ENCODE data around the gene BAG2. TPM values are rescaled to one million over a fixed set of nuclear protein-coding genes. Genes with fewer than 3 reads are reported as not detected.

Gene BAG2
- total and polyA plus RNA-seq, 5 donors: 10.1 to 17.8 (median 15.3) TPM

- DNase-seq (no peak), ATAC-seq (no peak)
- intact Hi-C loops (cut with DNase I): loop anchor here in 1 of 4 donors (10.0 kb wide), 1 partner anchor 92 kb away; the partner anchor contains the start of gene PRIM2
- Histone ChIP-seq H3K9me3 (ENCODE audit: control insufficient read depth, low read length) (no peaks in the 10 kb centered on the region), H3K27me3 (ENCODE audit: control insufficient read depth, insufficient read depth) (no peaks in the 10 kb centered on the region), H3K4me1 (ENCODE audit: control insufficient read depth, insufficient read depth, low read length) (no peaks in the 10 kb centered on the region), H3K27ac (ENCODE audit: low read length) (no peak overlapping the region), H3K4me3 (ENCODE audit: low read length) (peak overlapping the region; percentile 77)
- WGBS: 30% methylated on average over 5 of the region's 5 CpGs
Observed at GRCh38 chr6:57222743-57223077, 50.6 kb downstream of the BAG2 start.

GRCh38 chr6:57224769-57225515 lies 52.8 kb downstream of the BAG2 start:
- no peak overlapping the region for H3K27ac ChIP-seq (ENCODE audit: low read length)
- no peaks in the 10 kb centered on the region for H3K4me1 ChIP-seq (ENCODE audit: control insufficient read depth, insufficient read depth, low read length)
- intact Hi-C loops (cut with DNase I): loop anchor here in 1 of 4 donors (10.0 kb wide), 1 partner anchor 90 kb away; the partner anchor contains the start of gene PRIM2
- DNase-seq (no peak), ATAC-seq (no peak)
- H3K9me3 ChIP-seq (ENCODE audit: control insufficient read depth, low read length): no peaks in the 10 kb centered on the region
- H3K4me3 ChIP-seq (ENCODE audit: low read length): no peak overlapping the region
- no peaks in the 10 kb centered on the region for H3K27me3 ChIP-seq (ENCODE audit: control insufficient read depth, insufficient read depth)
- WGBS: 60% methylated on average over 1 of the region's 1 CpG

- H3K4me3 ChIP-seq (ENCODE audit: low read length): no peak overlapping the region
- H3K27me3 ChIP-seq (ENCODE audit: control insufficient read depth, insufficient read depth): no peaks in the 10 kb centered on the region
- DNase-seq (no peak), ATAC-seq (no peak)
- no peaks in the 10 kb centered on the region for H3K9me3 ChIP-seq (ENCODE audit: control insufficient read depth, low read length)
- H3K4me1 ChIP-seq (ENCODE audit: control insufficient read depth, insufficient read depth, low read length): no peaks in the 10 kb centered on the region
- WGBS: 63% methylated on average over 2 of the region's 2 CpGs
- intact Hi-C loops (cut with DNase I): loop anchor here in 1 of 4 donors (10.0 kb wide), 1 partner anchor 89 kb away; the partner anchor contains the start of gene PRIM2
- H3K27ac ChIP-seq (ENCODE audit: low read length): no peak overlapping the region
Observed at GRCh38 chr6:57226221-57226620, 54.1 kb downstream of the BAG2 start.

Other genes with a start within 250 kb of the BAG2 start
- 1 to 10 TPM; 1.1 to 2.4 (median 1.8) TPM for gene BEND6, start 217.2 kb upstream of the BAG2 start, total RNA-seq
- gene BEND6, start 217.2 kb upstream of the BAG2 start, polyA plus RNA-seq: 0.70 TPM
- 10 to 100 TPM in 1 of 4 donors, 1 to 10 TPM in 3; 6.3 to 10.3 (median 9.1) TPM for gene KIAA1586, start 125.6 kb upstream of the BAG2 start, total RNA-seq
- 3.1 TPM for gene KIAA1586, start 125.6 kb upstream of the BAG2 start, polyA plus RNA-seq
- gene ZNF451, start 82.1 kb upstream of the BAG2 start, total RNA-seq: 10 to 100 TPM; 27.1 to 41.9 (median 28.7) TPM
- gene ZNF451, start 82.1 kb upstream of the BAG2 start, polyA plus RNA-seq: 11.0 TPM
- gene RAB23, start 50.0 kb downstream of the BAG2 start, total RNA-seq: 10 to 100 TPM; 11.1 to 20.7 (median 11.5) TPM
- gene RAB23, start 50.0 kb downstream of the BAG2 start, polyA plus RNA-seq: 6.1 TPM
- gene PRIM2, start 145.3 kb downstream of the BAG2 start, total RNA-seq: 1 to 10 TPM; 4.1 to 6.7 (median 5.4) TPM
- 3.1 TPM for gene PRIM2, start 145.3 kb downstream of the BAG2 start, polyA plus RNA-seq